HS-5 (cell line): Measurements from ENCODE around the gene ZDHHC5.

ENCODE experiments used
- DNase-seq: peaks from one replicate; pipeline ENCODE4 v3.0.0-alpha.2; 2012; ENCODE audit warnings: low read depth

Gene ZDHHC5

GRCh38 chr11:57667736-57668433 lies at the start of gene ZDHHC5:
Gene ZDHHC5 (plus strand): TSS chr11:57668114. CDS start chr11:57673091, 4,977 bp downstream.
- DNase-seq, result no peak

- no peak for DNase-seq
Measured at GRCh38 chr11:57618438-57618837, 49.5 kb upstream of the ZDHHC5 start.

- DNase-seq, result no peak
Measured at GRCh38 chr11:57619331-57619730, 48.6 kb upstream of the ZDHHC5 start.

- no peak for DNase-seq
Measured at GRCh38 chr11:57620467-57620866, 47.4 kb upstream of the ZDHHC5 start.

GRCh38 chr11:57622263-57622662 lies 45.7 kb upstream of the ZDHHC5 start:
- DNase-seq, result no peak

GRCh38 chr11:57624864-57625263 lies 43.0 kb upstream of the ZDHHC5 start:
- DNase-seq, result no peak

- DNase-seq, result no peak
Measured at GRCh38 chr11:57626895-57627294, 41.0 kb upstream of the ZDHHC5 start.

GRCh38 chr11:57630171-57630570 lies 37.7 kb upstream of the ZDHHC5 start:
- no peak for DNase-seq

GRCh38 chr11:57632116-57632515 lies 35.8 kb upstream of the ZDHHC5 start:
- no peak for DNase-seq

- DNase-seq, result no peak
Measured at GRCh38 chr11:57633394-57634070, 34.4 kb upstream of the ZDHHC5 start.

- no peak for DNase-seq
Measured at GRCh38 chr11:57634311-57634710, 33.6 kb upstream of the ZDHHC5 start.

- no peak for DNase-seq
Measured at GRCh38 chr11:57635246-57635645, 32.7 kb upstream of the ZDHHC5 start.

- no peak for DNase-seq
Measured at GRCh38 chr11:57637626-57638004, 30.3 kb upstream of the ZDHHC5 start.

GRCh38 chr11:57638005-57638781 lies 29.7 kb upstream of the ZDHHC5 start:
- peak; percentile 79 for DNase-seq

GRCh38 chr11:57638811-57639320 lies 29.0 kb upstream of the ZDHHC5 start:
- no peak for DNase-seq

- DNase-seq, result no peak
Measured at GRCh38 chr11:57639321-57640067, 28.4 kb upstream of the ZDHHC5 start.

GRCh38 chr11:57640068-57640800 lies 27.7 kb upstream of the ZDHHC5 start:
- DNase-seq, result no peak

- no peak for DNase-seq
Measured at GRCh38 chr11:57641011-57641807, 26.7 kb upstream of the ZDHHC5 start.

- no peak for DNase-seq
Measured at GRCh38 chr11:57643802-57644201, 24.1 kb upstream of the ZDHHC5 start.
